ENCODE results near the gene CBX4. TPM values are rescaled to one million over a fixed set of nuclear protein-coding genes. Genes with fewer than 3 reads are reported as not detected.

Gene CBX4
- total and polyA plus RNA-seq, 2 of the 13 experiments (the other 11 are each of a cell fraction or from before 2014, with no cell fraction given): 25.8 to 50.8 TPM

- TF ChIP-seq, protein P1, sequence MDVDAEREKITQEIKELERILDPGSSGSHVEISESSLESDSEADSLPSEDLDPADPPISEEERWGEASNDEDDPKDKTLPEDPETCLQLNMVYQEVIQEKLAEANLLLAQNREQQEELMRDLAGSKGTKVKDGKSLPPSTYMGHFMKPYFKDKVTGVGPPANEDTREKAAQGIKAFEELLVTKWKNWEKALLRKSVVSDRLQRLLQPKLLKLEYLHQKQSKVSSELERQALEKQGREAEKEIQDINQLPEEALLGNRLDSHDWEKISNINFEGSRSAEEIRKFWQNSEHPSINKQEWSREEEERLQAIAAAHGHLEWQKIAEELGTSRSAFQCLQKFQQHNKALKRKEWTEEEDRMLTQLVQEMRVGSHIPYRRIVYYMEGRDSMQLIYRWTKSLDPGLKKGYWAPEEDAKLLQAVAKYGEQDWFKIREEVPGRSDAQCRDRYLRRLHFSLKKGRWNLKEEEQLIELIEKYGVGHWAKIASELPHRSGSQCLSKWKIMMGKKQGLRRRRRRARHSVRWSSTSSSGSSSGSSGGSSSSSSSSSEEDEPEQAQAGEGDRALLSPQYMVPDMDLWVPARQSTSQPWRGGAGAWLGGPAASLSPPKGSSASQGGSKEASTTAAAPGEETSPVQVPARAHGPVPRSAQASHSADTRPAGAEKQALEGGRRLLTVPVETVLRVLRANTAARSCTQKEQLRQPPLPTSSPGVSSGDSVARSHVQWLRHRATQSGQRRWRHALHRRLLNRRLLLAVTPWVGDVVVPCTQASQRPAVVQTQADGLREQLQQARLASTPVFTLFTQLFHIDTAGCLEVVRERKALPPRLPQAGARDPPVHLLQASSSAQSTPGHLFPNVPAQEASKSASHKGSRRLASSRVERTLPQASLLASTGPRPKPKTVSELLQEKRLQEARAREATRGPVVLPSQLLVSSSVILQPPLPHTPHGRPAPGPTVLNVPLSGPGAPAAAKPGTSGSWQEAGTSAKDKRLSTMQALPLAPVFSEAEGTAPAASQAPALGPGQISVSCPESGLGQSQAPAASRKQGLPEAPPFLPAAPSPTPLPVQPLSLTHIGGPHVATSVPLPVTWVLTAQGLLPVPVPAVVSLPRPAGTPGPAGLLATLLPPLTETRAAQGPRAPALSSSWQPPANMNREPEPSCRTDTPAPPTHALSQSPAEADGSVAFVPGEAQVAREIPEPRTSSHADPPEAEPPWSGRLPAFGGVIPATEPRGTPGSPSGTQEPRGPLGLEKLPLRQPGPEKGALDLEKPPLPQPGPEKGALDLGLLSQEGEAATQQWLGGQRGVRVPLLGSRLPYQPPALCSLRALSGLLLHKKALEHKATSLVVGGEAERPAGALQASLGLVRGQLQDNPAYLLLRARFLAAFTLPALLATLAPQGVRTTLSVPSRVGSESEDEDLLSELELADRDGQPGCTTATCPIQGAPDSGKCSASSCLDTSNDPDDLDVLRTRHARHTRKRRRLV (CRISPR knock-in tag; IDR thresholded peaks at IDR 0.05): no peak; the same call in 1 of the 2 replicates
- TF ChIP-seq RBFOX2 (IDR thresholded peaks at IDR 0.05; ENCODE audit: low read depth, low read length) (0 out of 2 replicates have a peak, but pooled peaks have one; percentile 30), RNF2 (conservative IDR thresholded peaks at IDR 0.05; ENCODE audit: low read depth) (peak; percentile 80), TBX2 (CRISPR knock-in tag; IDR thresholded peaks at IDR 0.05; ENCODE audit: borderline replicate concordance) (peak; percentile 87; the same call in 1 of the 2 replicates), HNRNPLL (IDR thresholded peaks at IDR 0.05; ENCODE audit: low read depth, low read length, poor library complexity, severe bottlenecking) (peak; percentile 52), BHLHE40 (IDR thresholded peaks at IDR 0.05; ENCODE audit: low read length) (no peak; the same call in 1 of the 2 replicates), FLYWCH1 (CRISPR knock-in tag; IDR thresholded peaks at IDR 0.05) (0 out of 2 replicates have a peak, but pooled peaks have one; percentile 30), ZNF740 (CRISPR knock-in tag; IDR thresholded peaks at IDR 0.05) (peak; percentile 84; the same call in 1 of the 2 replicates), PLSCR1 (CRISPR knock-in tag; IDR thresholded peaks at IDR 0.05; ENCODE audit: borderline replicate concordance) (no peak), ZNF614 (CRISPR knock-in tag; IDR thresholded peaks at IDR 0.05; ENCODE audit: borderline replicate concordance) (peak; percentile 75; the same call in 1 of the 2 replicates), ZNF232 (CRISPR knock-in tag; IDR thresholded peaks at IDR 0.05; ENCODE audit: borderline replicate concordance) (no peak), KAT2B (IDR thresholded peaks at IDR 0.05; ENCODE audit: borderline replicate concordance, low read depth, low read length) (no peak), PHF20 (CRISPR knock-in tag; IDR thresholded peaks at IDR 0.05) (0 out of 2 replicates have a peak, but pooled peaks have one; percentile 45), PRMT3 (CRISPR knock-in tag; IDR thresholded peaks at IDR 0.05; ENCODE audit: borderline replicate concordance, low read depth) (no peak), ZNF432 (CRISPR knock-in tag; IDR thresholded peaks at IDR 0.05; ENCODE audit: borderline replicate concordance) (no peak), ZNF350 (CRISPR knock-in tag; IDR thresholded peaks at IDR 0.05; ENCODE audit: borderline replicate concordance, low read depth) (peak; percentile 31; the same call in 1 of the 2 replicates), ZNF10 (CRISPR knock-in tag; IDR thresholded peaks at IDR 0.05; ENCODE audit: borderline replicate concordance, low read depth) (no peak), NFYB (CRISPR knock-in tag; IDR thresholded peaks at IDR 0.05) (no peak), HMGA1 (CRISPR knock-in tag; conservative IDR thresholded peaks at IDR 0.05) (no peak), BRCA1 (CRISPR knock-in tag; IDR thresholded peaks at IDR 0.05) (no peak), THYN1 (CRISPR knock-in tag; IDR thresholded peaks at IDR 0.05; ENCODE audit: borderline replicate concordance, low read depth) (no peak)
- TF ChIP-seq, protein P2, sequence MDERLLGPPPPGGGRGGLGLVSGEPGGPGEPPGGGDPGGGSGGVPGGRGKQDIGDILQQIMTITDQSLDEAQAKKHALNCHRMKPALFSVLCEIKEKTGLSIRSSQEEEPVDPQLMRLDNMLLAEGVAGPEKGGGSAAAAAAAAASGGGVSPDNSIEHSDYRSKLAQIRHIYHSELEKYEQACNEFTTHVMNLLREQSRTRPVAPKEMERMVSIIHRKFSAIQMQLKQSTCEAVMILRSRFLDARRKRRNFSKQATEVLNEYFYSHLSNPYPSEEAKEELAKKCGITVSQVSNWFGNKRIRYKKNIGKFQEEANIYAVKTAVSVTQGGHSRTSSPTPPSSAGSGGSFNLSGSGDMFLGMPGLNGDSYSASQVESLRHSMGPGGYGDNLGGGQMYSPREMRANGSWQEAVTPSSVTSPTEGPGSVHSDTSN (CRISPR knock-in tag; IDR thresholded peaks at IDR 0.05): no peak
Observed at GRCh38 chr17:79811011-79811867, 28.0 kb downstream of the CBX4 start (continued).
